ENCODE measurements around the gene FBXL20.
"Not testable (repeated sequence)": the region's sequence is repeated elsewhere in the genome, so short reads cannot be mapped to it uniquely, and the experiment has no call there.

Gene FBXL20

DNA sequence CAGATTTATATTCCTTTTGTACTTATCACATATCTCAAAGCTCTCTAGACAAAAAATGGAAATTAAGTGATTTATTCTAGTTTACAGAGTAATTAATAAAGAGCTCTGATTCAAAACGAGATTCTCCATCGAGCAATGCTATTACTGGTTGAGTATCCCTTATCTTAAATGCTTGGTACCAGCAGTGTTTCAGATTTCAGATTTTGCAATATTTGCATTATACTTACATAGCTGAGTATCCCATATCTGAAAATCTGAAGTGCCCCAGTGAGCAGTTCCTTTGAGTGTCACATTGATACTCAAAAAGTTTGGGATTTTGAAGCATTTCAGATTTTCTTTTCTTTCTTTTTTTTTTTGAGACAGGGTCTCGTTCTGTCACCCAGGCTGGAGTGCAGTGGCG lies 118.3 kb downstream of the FBXL20 start:
- H3K27ac ChIP-seq (ENCODE audit: extremely low read depth, low read depth, low read length), result no peak overlapping the region
- CTCF ChIA-PET, result interaction anchor here (0.6 to 3.0 kb wide), 7 partner anchors 10 to 76 kb away, joined by 3 to 15 read pairs (median 4); no protein-coding TSS in a partner anchor
- no peaks in the 10 kb centered on the region for H3K9me3 ChIP-seq (ENCODE audit: control insufficient read depth, insufficient read depth, low read depth, low read length)
- H3K36me3 ChIP-seq (ENCODE audit: control insufficient read depth in 2 of 2, insufficient read depth in 1 of 2, low read length in 2 of 2), result peaks cover 14% of the 10 kb centered on the region in 2 experiments
- POLR2A ChIA-PET, result no interaction called here
- H3K4me1 ChIP-seq (ENCODE audit: control insufficient read depth, insufficient read depth, low read length), result peaks cover 13% of the 10 kb centered on the region
- H3K4me3 ChIP-seq (ENCODE audit: low read depth, low read length), result no peak overlapping the region
- TF ChIP-seq, protein P1, sequence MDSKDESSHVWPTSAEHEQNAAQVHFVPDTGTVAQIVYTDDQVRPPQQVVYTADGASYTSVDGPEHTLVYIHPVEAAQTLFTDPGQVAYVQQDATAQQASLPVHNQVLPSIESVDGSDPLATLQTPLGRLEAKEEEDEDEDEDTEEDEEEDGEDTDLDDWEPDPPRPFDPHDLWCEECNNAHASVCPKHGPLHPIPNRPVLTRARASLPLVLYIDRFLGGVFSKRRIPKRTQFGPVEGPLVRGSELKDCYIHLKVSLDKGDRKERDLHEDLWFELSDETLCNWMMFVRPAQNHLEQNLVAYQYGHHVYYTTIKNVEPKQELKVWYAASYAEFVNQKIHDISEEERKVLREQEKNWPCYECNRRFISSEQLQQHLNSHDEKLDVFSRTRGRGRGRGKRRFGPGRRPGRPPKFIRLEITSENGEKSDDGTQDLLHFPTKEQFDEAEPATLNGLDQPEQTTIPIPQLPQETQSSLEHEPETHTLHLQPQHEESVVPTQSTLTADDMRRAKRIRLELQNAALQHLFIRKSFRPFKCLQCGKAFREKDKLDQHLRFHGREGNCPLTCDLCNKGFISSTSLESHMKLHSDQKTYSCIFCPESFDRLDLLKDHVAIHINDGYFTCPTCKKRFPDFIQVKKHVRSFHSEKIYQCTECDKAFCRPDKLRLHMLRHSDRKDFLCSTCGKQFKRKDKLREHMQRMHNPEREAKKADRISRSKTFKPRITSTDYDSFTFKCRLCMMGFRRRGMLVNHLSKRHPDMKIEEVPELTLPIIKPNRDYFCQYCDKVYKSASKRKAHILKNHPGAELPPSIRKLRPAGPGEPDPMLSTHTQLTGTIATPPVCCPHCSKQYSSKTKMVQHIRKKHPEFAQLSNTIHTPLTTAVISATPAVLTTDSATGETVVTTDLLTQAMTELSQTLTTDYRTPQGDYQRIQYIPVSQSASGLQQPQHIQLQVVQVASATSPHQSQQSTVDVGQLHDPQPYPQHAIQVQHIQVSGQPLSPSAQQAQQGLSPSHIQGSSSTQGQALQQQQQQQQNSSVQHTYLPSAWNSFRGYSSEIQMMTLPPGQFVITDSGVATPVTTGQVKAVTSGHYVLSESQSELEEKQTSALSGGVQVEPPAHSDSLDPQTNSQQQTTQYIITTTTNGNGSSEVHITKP (tag by site-specific recombination; IDR thresholded peaks at IDR 0.05), result peak; percentile 46
- TF ChIP-seq PRDM6 (tag by site-specific recombination; IDR thresholded peaks at IDR 0.05) (peak; percentile 52; the same call in 1 of the 2 replicates), SCRT2 (tag by site-specific recombination; IDR thresholded peaks at IDR 0.05) (no peak)

- CTCF ChIA-PET, result interaction anchor here (0.6 to 1.4 kb wide), 6 partner anchors 11 to 273 kb away, joined by 3 to 8 read pairs (median 4); no protein-coding TSS in a partner anchor
- H3K4me3 ChIP-seq (ENCODE audit: low read depth, low read length), result no peak overlapping the region
- POLR2A ChIA-PET, result no interaction called here
Measured at GRCh38 chr17:39281806-39282205, 119.6 kb downstream of the FBXL20 start.

GRCh38 chr17:39278246-39278645 lies 123.2 kb downstream of the FBXL20 start:
- H3K4me3 ChIP-seq (ENCODE audit: low read depth, low read length); H3K27ac ChIP-seq (ENCODE audit: extremely low read depth, low read depth, low read length); H3K9me3 ChIP-seq (ENCODE audit: control insufficient read depth, insufficient read depth, low read depth, low read length); POLR2A ChIA-PET: not testable (repeated sequence)
- CTCF ChIA-PET, result interaction anchor here (1.1 kb wide), 1 partner anchor 42 kb away, joined by 5 read pairs; no protein-coding TSS in a partner anchor
- Histone ChIP-seq H3K4me1 (ENCODE audit: control insufficient read depth, insufficient read depth, low read length) (peaks cover 13% of the 10 kb centered on the region), H3K36me3 (ENCODE audit: control insufficient read depth in 2 of 2, insufficient read depth in 1 of 2, low read length in 2 of 2) (peaks cover 29 to 32% of the 10 kb centered on the region in 2 experiments)

More at GRCh38 chr17:39281806-39282205, 119.6 kb downstream of the FBXL20 start:
- H3K9me3 ChIP-seq (ENCODE audit: control insufficient read depth, insufficient read depth, low read depth, low read length), result no peaks in the 10 kb centered on the region
- H3K27ac ChIP-seq (ENCODE audit: extremely low read depth, low read depth, low read length), result no peak overlapping the region
- peaks cover 13% of the 10 kb centered on the region for H3K4me1 ChIP-seq (ENCODE audit: control insufficient read depth, insufficient read depth, low read length)
- H3K36me3 ChIP-seq (ENCODE audit: control insufficient read depth in 2 of 2, insufficient read depth in 1 of 2, low read length in 2 of 2), result peaks cover 15 to 16% of the 10 kb centered on the region in 2 experiments
- no peak for TF ChIP-seq GLI4 (tag by site-specific recombination; IDR thresholded peaks at IDR 0.05)
- TF ChIP-seq ZNF530 (tag by site-specific recombination; IDR thresholded peaks at IDR 0.05; ENCODE audit: low read depth), result no peak
- TF ChIP-seq ZNF521 (tag by site-specific recombination; IDR thresholded peaks at IDR 0.05), result no peak
- no peak for TF ChIP-seq ZNF677 (tag by site-specific recombination; IDR thresholded peaks at IDR 0.05)
- no peak for TF ChIP-seq ZBTB26 (tag by site-specific recombination; optimal IDR thresholded peaks at IDR 0.05)
- no peak for TF ChIP-seq GLIS2 (tag by site-specific recombination; IDR thresholded peaks at IDR 0.05)
- TF ChIP-seq TSHZ1 (tag by site-specific recombination; IDR thresholded peaks at IDR 0.05; ENCODE audit: borderline replicate concordance), result no peak
- no peak for TF ChIP-seq ZNF560 (tag by site-specific recombination; IDR thresholded peaks at IDR 0.05; ENCODE audit: borderline replicate concordance)
- no peak for TF ChIP-seq ZNF624 (tag by site-specific recombination; IDR thresholded peaks at IDR 0.05)
- TF ChIP-seq ZNF311 (tag by site-specific recombination; IDR thresholded peaks at IDR 0.05; ENCODE audit: borderline replicate concordance), result no peak
- TF ChIP-seq ZNF24 (tag by site-specific recombination; IDR thresholded peaks at IDR 0.05), result no peak
- no peak for TF ChIP-seq OSR2 (tag by site-specific recombination; IDR thresholded peaks at IDR 0.05)
- no peak for TF ChIP-seq ZNF138 (tag by site-specific recombination; IDR thresholded peaks at IDR 0.05; ENCODE audit: borderline replicate concordance)
- no peak for TF ChIP-seq ZSCAN16 (tag by site-specific recombination; IDR thresholded peaks at IDR 0.05)
- no peak for TF ChIP-seq ZNF366 (tag by site-specific recombination; conservative IDR thresholded peaks at IDR 0.05)
- TF ChIP-seq KLF16 (tag by site-specific recombination; IDR thresholded peaks at IDR 0.05), result no peak
- TF ChIP-seq PBX3 (CRISPR knock-in tag; IDR thresholded peaks at IDR 0.05), result no peak
- TF ChIP-seq ZNF302 (tag by site-specific recombination; IDR thresholded peaks at IDR 0.05; ENCODE audit: low read depth), result no peak
- no peak for TF ChIP-seq ZNF433 (tag by site-specific recombination; IDR thresholded peaks at IDR 0.05; ENCODE audit: low read depth)

Data from HEK293 (cell line).